ENCODE results near the gene PADI6. TPM values are rescaled to one million over a fixed set of nuclear protein-coding genes. Genes with fewer than 3 reads are reported as not detected.

Gene PADI6
- total and polyA plus RNA-seq, 9 of the 15 experiments (the other 6 are each of a cell fraction or from before 2014, with no cell fraction given) = not detected

DNA sequence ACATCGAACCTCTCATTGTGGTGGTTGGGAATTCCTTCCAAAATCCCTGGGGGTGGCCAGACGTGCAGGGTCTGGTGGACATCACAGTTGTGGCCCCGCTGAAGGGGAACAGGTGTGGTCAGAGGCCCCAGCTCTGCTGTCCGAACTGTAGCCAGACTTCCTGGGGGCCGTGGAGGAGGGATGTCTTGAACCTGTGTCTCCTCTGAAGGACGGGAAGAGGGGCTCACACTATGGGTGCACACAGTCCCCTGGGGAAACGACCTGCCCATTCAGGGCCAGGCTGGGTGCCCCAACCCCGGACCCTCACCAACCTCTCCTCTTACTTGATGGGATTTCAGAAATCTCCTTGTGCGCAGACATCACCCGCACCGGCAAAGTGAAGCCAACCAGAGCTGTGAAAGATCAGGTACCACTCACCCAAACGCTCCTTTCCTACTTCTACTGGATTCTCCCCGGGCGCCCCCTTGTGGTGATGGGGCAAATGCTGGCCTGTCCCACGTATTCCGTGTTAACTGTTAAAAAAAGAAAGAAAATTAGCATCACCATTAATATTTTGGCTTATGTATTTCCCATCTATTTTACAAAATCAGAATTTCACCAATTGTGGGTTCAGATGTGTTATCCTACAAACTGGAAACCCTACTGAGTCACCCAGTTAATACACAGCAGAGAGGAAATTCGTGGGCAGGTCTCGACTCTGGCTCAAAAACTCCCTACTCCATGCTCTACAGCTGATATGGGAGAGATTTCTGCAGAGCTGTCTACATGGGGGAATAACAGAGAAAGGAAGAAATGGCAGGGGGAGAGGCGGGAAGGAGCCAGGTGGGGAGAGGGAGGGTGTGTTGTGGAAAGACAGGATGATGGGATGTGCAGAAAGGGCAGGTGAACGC, 35.9 kb upstream of the PADI6 start (continued):
- TF ChIP-seq, protein P1, sequence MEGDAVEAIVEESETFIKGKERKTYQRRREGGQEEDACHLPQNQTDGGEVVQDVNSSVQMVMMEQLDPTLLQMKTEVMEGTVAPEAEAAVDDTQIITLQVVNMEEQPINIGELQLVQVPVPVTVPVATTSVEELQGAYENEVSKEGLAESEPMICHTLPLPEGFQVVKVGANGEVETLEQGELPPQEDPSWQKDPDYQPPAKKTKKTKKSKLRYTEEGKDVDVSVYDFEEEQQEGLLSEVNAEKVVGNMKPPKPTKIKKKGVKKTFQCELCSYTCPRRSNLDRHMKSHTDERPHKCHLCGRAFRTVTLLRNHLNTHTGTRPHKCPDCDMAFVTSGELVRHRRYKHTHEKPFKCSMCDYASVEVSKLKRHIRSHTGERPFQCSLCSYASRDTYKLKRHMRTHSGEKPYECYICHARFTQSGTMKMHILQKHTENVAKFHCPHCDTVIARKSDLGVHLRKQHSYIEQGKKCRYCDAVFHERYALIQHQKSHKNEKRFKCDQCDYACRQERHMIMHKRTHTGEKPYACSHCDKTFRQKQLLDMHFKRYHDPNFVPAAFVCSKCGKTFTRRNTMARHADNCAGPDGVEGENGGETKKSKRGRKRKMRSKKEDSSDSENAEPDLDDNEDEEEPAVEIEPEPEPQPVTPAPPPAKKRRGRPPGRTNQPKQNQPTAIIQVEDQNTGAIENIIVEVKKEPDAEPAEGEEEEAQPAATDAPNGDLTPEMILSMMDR (IDR thresholded peaks at IDR 0.05 in 2 of 3, conservative IDR thresholded peaks at IDR 0.05 in 1 of 3; ENCODE audit: insufficient read depth in 2 of 3, low read depth in 1 of 3, low read length in 3 of 3) = peak; percentile 83 to 96 (median 91)
- TF ChIP-seq RBFOX2 (IDR thresholded peaks at IDR 0.05; ENCODE audit: low read depth, low read length) = no peak
- no peak for TF ChIP-seq GTF2B (IDR thresholded peaks at IDR 0.05; ENCODE audit: extremely low read depth, insufficient read length)
- no peak for TF ChIP-seq HMGN3 (IDR thresholded peaks at IDR 0.05; ENCODE audit: borderline replicate concordance, extremely low read depth, insufficient read length, low read depth, low read length)
- TF ChIP-seq FOXP1 (CRISPR knock-in tag; IDR thresholded peaks at IDR 0.05) = no peak
- no peak for TF ChIP-seq NFE2 (IDR thresholded peaks at IDR 0.05; ENCODE audit: low read depth)
